Measurements from ENCODE around the gene ROBO1. TPM values are rescaled to one million over a fixed set of nuclear protein-coding genes. Genes with fewer than 3 reads are reported as not detected.

ROBO1 gene
- total RNA-seq, 1 donor from 2014 or later, result 43.7 TPM

- H3K36me3 Mint-ChIP-seq (ENCODE audit: low read depth), result no peaks in the 10 kb centered on the region
- no peak for DNase-seq (ENCODE audit: low spot score)
- H3K9me3 Mint-ChIP-seq (ENCODE audit: low read depth), result no peaks in the 10 kb centered on the region
- H3K4me3 Mint-ChIP-seq (ENCODE audit: unreplicated experiment), result no peak overlapping the region
- no peak for TF ChIP-seq CTCF (IDR thresholded peaks at IDR 0.05)
- peaks cover 55% of the 10 kb centered on the region for H3K4me1 Mint-ChIP-seq (ENCODE audit: low read depth)
- H3K27me3 Mint-ChIP-seq (ENCODE audit: low read depth), result no peaks in the 10 kb centered on the region
- H3K27ac Mint-ChIP-seq (ENCODE audit: unreplicated experiment), result peak overlapping the region; percentile 22
These were observed 889.8 kb downstream of the ROBO1 start for GRCh38 chr3:78878011-78878410.

GRCh38 chr3:78875851-78876250 lies 891.9 kb downstream of the ROBO1 start:
- Mint-ChIP-seq H3K9me3 (ENCODE audit: low read depth) (no peaks in the 10 kb centered on the region), H3K4me3 (ENCODE audit: unreplicated experiment) (no peak overlapping the region), H3K36me3 (ENCODE audit: low read depth) (no peaks in the 10 kb centered on the region), H3K4me1 (ENCODE audit: low read depth) (peaks cover 62% of the 10 kb centered on the region), H3K27ac (ENCODE audit: unreplicated experiment) (peak overlapping the region; percentile 34), H3K27me3 (ENCODE audit: low read depth) (no peaks in the 10 kb centered on the region)
- DNase-seq (ENCODE audit: low spot score), result no peak
- TF ChIP-seq CTCF (IDR thresholded peaks at IDR 0.05), result no peak

- H3K4me3 Mint-ChIP-seq (ENCODE audit: unreplicated experiment), result no peak overlapping the region
- peak overlapping the region; percentile 34 for H3K27ac Mint-ChIP-seq (ENCODE audit: unreplicated experiment)
- H3K4me1 Mint-ChIP-seq (ENCODE audit: low read depth), result peaks cover 58% of the 10 kb centered on the region
- TF ChIP-seq CTCF (IDR thresholded peaks at IDR 0.05), result no peak
- H3K27me3 Mint-ChIP-seq (ENCODE audit: low read depth), result no peaks in the 10 kb centered on the region
- no peaks in the 10 kb centered on the region for H3K9me3 Mint-ChIP-seq (ENCODE audit: low read depth)
- no peaks in the 10 kb centered on the region for H3K36me3 Mint-ChIP-seq (ENCODE audit: low read depth)
- DNase-seq (ENCODE audit: low spot score), result no peak
These were observed 892.4 kb downstream of the ROBO1 start for GRCh38 chr3:78875436-78875835.

- no peak overlapping the region for H3K27ac Mint-ChIP-seq (ENCODE audit: unreplicated experiment)
- peaks cover 43% of the 10 kb centered on the region for H3K4me1 Mint-ChIP-seq (ENCODE audit: low read depth)
- no peaks in the 10 kb centered on the region for H3K36me3 Mint-ChIP-seq (ENCODE audit: low read depth)
- no peaks in the 10 kb centered on the region for H3K27me3 Mint-ChIP-seq (ENCODE audit: low read depth)
- no peak overlapping the region for H3K4me3 Mint-ChIP-seq (ENCODE audit: unreplicated experiment)
- no peak for DNase-seq (ENCODE audit: low spot score)
- H3K9me3 Mint-ChIP-seq (ENCODE audit: low read depth), result no peaks in the 10 kb centered on the region
- TF ChIP-seq CTCF (IDR thresholded peaks at IDR 0.05), result no peak
These were observed 894.2 kb downstream of the ROBO1 start for GRCh38 chr3:78873641-78874040.

GRCh38 chr3:78872195-78872594 lies 895.6 kb downstream of the ROBO1 start:
- no peak for DNase-seq (ENCODE audit: low spot score)
- Mint-ChIP-seq H3K4me3 (ENCODE audit: unreplicated experiment) (peak overlapping the region; percentile 35), H3K4me1 (ENCODE audit: low read depth) (peaks cover 46% of the 10 kb centered on the region), H3K9me3 (ENCODE audit: low read depth) (no peaks in the 10 kb centered on the region), H3K27me3 (ENCODE audit: low read depth) (no peaks in the 10 kb centered on the region), H3K36me3 (ENCODE audit: low read depth) (no peaks in the 10 kb centered on the region), H3K27ac (ENCODE audit: unreplicated experiment) (peak overlapping the region; percentile 80)
- TF ChIP-seq CTCF (IDR thresholded peaks at IDR 0.05), result no peak
